Cardiac muscle cell (in vitro differentiated cells and primary cell): ENCODE results near the gene GRXCR2. TPM values are rescaled to one million over a fixed set of nuclear protein-coding genes. Genes with fewer than 3 reads are reported as not detected.

Experiments used
- DNase-seq, 2 donors: peaks; one replicate each; pipeline versions ENCODE4 v3.0.0 to v3.0.0-alpha.2; 2010 to 2017; ENCODE audit warnings: low read depth in 1 of 2, low spot score in 1 of 2
- H3K27ac ChIP-seq: fragments of 200-600 bp; sonication (generic); 2 replicates; pipeline ENCODE4 v1.5.1; 2016
- H3K27me3 ChIP-seq: fragments of 200-600 bp; sonication (generic); 2 replicates; pipeline ENCODE4 v1.6.0; 2016; ENCODE audit warnings: control low read depth
- H3K36me3 ChIP-seq: fragments of 200-600 bp; sonication (generic); 2 replicates; pipeline ENCODE4 v1.5.1; 2016; ENCODE audit warnings: control low read depth
- H3K4me1 ChIP-seq: fragments of 200-600 bp; sonication (generic); 2 replicates; pipeline ENCODE4 v1.8.1; 2017; ENCODE audit warnings: low read depth, mild to moderate bottlenecking, mixed run types
- H3K4me3 ChIP-seq: fragments of 200-600 bp; sonication (generic); 2 replicates; pipeline ENCODE4 v1.5.1; 2016; ENCODE audit warnings: mild to moderate bottlenecking
- H3K9me3 ChIP-seq: fragments of 200-600 bp; sonication (generic); 2 replicates; pipeline ENCODE4 v1.5.1; 2017; ENCODE audit warnings: low read depth, mild to moderate bottlenecking, control low read depth
- polyA plus RNA-seq: library from polyadenylated mRNA; unstranded; fragments of >200 nt; fragmentation: Nextera tagmentation; extraction: Ambion mirVana; gene quantifications from 2 replicates; pipeline ENCODE4 v1.2.1, GENCODE V29; 2016
- total RNA-seq: library from RNA; depleted of rRNA; stranded (reverse); fragments of >200 nt; gene quantifications from 2 replicates; pipeline ENCODE4 v1.2.3, GENCODE V29; 2016
- TF ChIP-seq, protein P1 (sequence below): IDR thresholded peaks from 2 replicates; pipeline ENCODE4 v1.5.1; 2012; ENCODE audit warnings: low read depth, mild to moderate bottlenecking, low read length

The GRXCR2 gene
- total and polyA plus RNA-seq, 2 experiments from 2014 or later: not detected

DNA sequence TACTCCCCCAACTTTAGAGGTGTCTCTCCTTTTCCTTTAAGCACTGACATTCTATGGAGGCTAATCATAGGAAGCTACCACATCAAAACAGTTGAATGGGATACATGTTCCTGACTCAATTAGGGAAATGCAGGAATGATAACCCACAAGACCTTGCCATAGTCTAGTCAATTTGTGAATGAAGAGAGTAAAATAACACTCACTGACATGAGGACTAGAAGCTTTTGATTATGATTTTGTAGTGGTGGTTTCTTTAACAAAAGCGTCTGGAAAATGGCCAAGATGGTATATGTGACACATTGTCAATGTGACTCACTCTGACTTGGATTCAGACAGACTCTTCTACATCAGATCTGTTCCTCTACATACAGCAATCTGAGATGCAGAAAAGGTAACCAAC, 24.0 kb downstream of the GRXCR2 start:
- DNase-seq: no peak
- TF ChIP-seq, protein P1, sequence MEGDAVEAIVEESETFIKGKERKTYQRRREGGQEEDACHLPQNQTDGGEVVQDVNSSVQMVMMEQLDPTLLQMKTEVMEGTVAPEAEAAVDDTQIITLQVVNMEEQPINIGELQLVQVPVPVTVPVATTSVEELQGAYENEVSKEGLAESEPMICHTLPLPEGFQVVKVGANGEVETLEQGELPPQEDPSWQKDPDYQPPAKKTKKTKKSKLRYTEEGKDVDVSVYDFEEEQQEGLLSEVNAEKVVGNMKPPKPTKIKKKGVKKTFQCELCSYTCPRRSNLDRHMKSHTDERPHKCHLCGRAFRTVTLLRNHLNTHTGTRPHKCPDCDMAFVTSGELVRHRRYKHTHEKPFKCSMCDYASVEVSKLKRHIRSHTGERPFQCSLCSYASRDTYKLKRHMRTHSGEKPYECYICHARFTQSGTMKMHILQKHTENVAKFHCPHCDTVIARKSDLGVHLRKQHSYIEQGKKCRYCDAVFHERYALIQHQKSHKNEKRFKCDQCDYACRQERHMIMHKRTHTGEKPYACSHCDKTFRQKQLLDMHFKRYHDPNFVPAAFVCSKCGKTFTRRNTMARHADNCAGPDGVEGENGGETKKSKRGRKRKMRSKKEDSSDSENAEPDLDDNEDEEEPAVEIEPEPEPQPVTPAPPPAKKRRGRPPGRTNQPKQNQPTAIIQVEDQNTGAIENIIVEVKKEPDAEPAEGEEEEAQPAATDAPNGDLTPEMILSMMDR: no peak
- Histone ChIP-seq H3K27ac (no peak overlapping the region), H3K36me3 (no peaks in the 10 kb centered on the region), H3K9me3 (no peaks in the 10 kb centered on the region), H3K27me3 (no peaks in the 10 kb centered on the region), H3K4me1 (no peaks in the 10 kb centered on the region), H3K4me3 (no peak overlapping the region)

DNA sequence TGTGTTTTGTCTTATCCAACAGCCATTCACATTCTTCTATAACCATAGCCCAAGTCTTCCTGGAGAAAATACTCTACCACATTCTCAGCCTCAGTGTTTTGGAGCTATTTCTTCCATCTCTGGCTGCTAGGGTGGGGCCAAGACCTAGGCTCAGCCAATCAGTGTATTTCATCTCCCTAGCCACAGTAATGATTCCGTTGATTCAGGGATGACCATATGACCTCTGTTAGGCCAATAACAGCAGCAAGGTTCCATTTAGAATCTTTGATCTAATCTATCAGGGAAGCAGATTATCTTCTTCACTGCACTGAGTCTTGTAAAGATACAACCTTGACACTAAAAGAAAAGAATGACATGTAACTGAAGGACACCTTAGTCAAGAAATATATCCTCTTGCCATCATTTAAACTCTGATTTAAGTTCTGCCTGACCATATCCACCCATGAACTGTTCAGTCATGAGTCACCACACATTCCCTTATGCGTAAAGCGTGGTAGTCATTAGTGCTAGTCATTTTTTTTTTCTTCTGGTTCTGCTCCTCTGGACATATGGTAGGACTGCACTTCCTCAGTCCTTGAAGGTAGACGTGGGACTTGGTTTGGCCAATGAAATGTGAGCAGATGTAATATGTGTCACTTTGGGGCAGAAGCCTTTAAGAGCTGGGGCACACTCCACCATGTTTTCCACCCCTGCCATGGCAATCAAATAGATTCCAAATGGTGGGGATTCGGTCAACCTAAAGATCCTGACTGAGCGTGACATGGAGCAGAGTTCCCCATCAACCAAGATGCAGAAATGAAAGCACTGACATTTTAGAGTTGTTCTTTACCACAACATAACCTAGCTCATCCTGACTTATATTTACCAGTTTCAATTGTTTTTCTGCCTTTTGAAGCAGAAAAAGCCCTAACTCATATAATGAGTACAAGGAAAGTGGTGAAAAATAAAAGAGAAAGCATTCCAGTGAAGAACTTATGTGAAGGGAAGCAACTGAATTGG, 25.0 kb downstream of the GRXCR2 start:
- peak in 1 of 2 donors; percentile 60 for DNase-seq
- H3K4me1 ChIP-seq: no peaks in the 10 kb centered on the region
- H3K27ac ChIP-seq: no peak overlapping the region
- TF ChIP-seq, protein P1: no peak
- no peaks in the 10 kb centered on the region for H3K9me3 ChIP-seq
- no peaks in the 10 kb centered on the region for H3K36me3 ChIP-seq
- H3K27me3 ChIP-seq: no peaks in the 10 kb centered on the region
- no peak overlapping the region for H3K4me3 ChIP-seq

DNA sequence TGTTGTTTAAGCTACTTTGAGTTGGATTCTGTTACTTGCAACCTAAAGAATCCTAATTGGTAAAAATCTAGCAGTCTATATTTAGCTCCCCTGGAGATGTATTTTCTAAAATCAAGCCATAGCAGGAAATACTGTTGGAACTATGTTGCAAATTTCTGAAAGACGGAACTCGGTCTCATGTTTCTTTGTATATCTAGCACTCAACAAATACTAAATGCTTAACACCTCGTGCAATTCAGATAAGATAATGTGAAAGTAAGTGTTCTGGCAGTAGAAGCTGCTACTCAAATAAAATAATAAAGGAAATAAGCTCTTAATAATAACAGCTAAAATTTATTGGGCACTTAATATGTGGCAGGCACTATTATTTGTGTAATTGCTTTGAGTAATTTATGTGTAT, 26.7 kb downstream of the GRXCR2 start:
- Histone ChIP-seq H3K27me3 (no peaks in the 10 kb centered on the region), H3K4me1 (no peaks in the 10 kb centered on the region), H3K9me3 (no peaks in the 10 kb centered on the region), H3K27ac (no peak overlapping the region), H3K36me3 (no peaks in the 10 kb centered on the region), H3K4me3 (no peak overlapping the region)
- TF ChIP-seq, protein P1: no peak
- no peak for DNase-seq

DNA sequence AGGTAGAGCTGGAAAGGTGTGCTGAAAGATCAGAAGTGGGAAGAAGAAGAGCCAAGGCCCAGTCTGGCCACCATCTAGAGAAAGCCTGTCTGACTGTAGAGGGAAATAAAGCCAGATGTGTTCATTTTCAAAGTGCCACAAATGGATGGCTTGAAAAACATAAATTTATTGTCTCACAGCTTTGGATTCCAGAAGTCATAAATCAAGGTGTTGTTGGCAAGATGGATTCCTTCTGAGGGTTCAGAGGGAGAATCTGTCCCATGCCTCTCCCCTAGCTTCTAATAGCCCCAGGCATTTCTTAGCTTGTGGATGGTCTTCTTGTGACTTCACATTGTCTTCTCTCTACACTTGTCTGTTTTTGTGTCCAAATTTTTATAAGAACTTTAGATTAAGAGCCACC, 31.5 kb downstream of the GRXCR2 start:
- Histone ChIP-seq H3K4me3 (no peak overlapping the region), H3K9me3 (no peaks in the 10 kb centered on the region), H3K4me1 (no peaks in the 10 kb centered on the region), H3K36me3 (no peaks in the 10 kb centered on the region), H3K27ac (no peak overlapping the region), H3K27me3 (no peaks in the 10 kb centered on the region)
- DNase-seq: no peak
- TF ChIP-seq, protein P1: no peak

DNA sequence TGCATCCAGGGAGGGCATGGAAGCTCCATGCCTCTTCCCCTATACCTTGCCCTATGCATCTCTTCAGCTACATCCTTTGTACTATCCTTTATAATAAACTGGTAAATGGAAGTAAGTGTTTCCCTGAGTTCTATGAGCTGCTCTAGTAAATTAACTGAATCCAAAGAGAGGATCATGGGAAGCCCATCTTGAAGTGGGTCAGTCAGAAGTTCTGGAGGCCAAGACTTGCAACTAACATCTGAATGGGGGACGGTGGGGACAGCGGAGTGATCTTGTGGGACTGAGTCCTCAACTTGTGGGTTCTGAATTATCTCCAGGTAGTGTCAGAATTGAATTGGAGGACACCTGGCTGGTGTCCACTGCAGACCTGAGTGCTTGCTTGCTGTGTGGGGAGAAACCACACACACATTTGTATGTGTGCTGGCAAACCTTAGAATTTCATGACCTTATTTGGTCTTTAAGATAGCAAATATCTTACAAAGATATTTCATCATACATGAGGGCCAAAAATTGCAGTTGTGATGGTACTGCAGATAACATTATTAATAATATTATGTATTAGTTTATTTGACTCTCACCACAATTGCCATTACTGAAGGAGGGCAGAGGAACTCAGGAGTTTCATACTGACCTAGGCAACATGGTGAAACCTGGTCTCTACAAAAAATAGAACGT, 32.2 kb downstream of the GRXCR2 start:
- no peak for DNase-seq
- Histone ChIP-seq H3K27ac (no peak overlapping the region), H3K4me1 (no peaks in the 10 kb centered on the region), H3K36me3 (no peaks in the 10 kb centered on the region), H3K9me3 (no peaks in the 10 kb centered on the region), H3K4me3 (no peak overlapping the region), H3K27me3 (no peaks in the 10 kb centered on the region)
- TF ChIP-seq, protein P1: no peak
